Gastrocnemius medialis (tissue), 4 donors: ENCODE measurements around the gene MAPKAPK5. TPM values are rescaled to one million over a fixed set of nuclear protein-coding genes. Genes with fewer than 3 reads are reported as not detected.
A peak's percentile ranks its signal among the peaks of the same experiment; 100 is the strongest.
"Not testable (repeated sequence)": the region's sequence is repeated elsewhere in the genome, so short reads cannot be mapped to it uniquely, and the experiment has no call there.

Source experiments
- ATAC-seq, 2 donors: fragments of 150-250 bp; one replicate each; pipeline ENCODE4 v1.9.1; 2016
- DNase-seq, 2 donors: peaks; one replicate each; pipeline ENCODE4 v3.0.0-alpha.2; 2019
- H3K27ac ChIP-seq, 4 donors: fragments of 200-600 bp; sonication (generic); 1 replicate in 1 of 4; 2 replicates in 3 of 4; pipeline ENCODE4 v1.5.1; 2016 to 2018; ENCODE audit warnings: mild to moderate bottlenecking in 2 of 4, moderate library complexity in 1 of 4
- H3K27me3 ChIP-seq, 3 donors: fragments of 200-600 bp; sonication (generic) in 2 of 3; 1 replicate in 1 of 3; 2 replicates in 2 of 3; pipeline versions ENCODE4 v1.5.1 to v1.6.0; 2016 to 2019; ENCODE audit warnings: mild to moderate bottlenecking in 1 of 3, moderate library complexity in 1 of 3
- H3K36me3 ChIP-seq, 2 donors: fragments of 200-600 bp; sonication (generic) in 1 of 2; one replicate each; pipeline ENCODE4 v1.5.1; 2017 to 2018
- H3K4me1 ChIP-seq, 2 donors: fragments of 200-600 bp; sonication (generic) in 1 of 2; one replicate each; pipeline ENCODE4 v1.5.1; 2016 to 2017; ENCODE audit warnings: mild to moderate bottlenecking in 2 of 2
- H3K4me3 ChIP-seq, 4 donors: fragments of 200-600 bp; sonication (generic) in 3 of 4; 1 replicate in 1 of 4; 2 replicates in 3 of 4; pipeline ENCODE4 v1.5.1; 2016 to 2019; ENCODE audit warnings: mild to moderate bottlenecking in 2 of 4
- H3K9me3 ChIP-seq, 3 donors: fragments of 200-600 bp; sonication (generic) in 2 of 3; 1 replicate in 1 of 3; 2 replicates in 2 of 3; pipeline ENCODE4 v1.5.1; 2016 to 2019
- CTCF ChIP-seq, 5 experiments: fragments of 450-650 bp in 3 of 5; fragments of 200-600 bp in 2 of 5; sonication (generic) in 2 of 5; IDR thresholded peaks in 4 of 5; conservative IDR thresholded peaks in 1 of 5; 1 replicate in 4 of 5; 2 replicates in 1 of 5; pipeline ENCODE4 v1.5.1; 2016 to 2019; ENCODE audit warnings: antibody characterized with exemption in 5 of 5, mild to moderate bottlenecking in 3 of 5, moderate library complexity in 3 of 5
- POLR2A ChIP-seq, 2 donors: fragments of 450-650 bp; IDR thresholded peaks; one replicate each; pipeline ENCODE4 v1.6.1; 2017; ENCODE audit warnings: antibody characterized with exemption in 2 of 2, mild to moderate bottlenecking in 2 of 2, moderate library complexity in 2 of 2
- in situ Hi-C, 4 donors: fragments of 200-750 bp; cut with MboI; loops; one replicate each; pipeline versions ENCODE4 v1.15.0 to v1.8.0; 2017; ENCODE audit warnings: low sequenced_read_pairs in 4 of 4
- intact Hi-C: fragments of 100-400 bp; cut with DNase I; formaldehyde crosslinking; loops from one replicate; pipeline ENCODE4 v1.15.1; 2023; ENCODE audit warnings: low total_unique reads
- total RNA-seq, 4 donors: library from RNA; depleted of rRNA; stranded (reverse); fragments of >200 nt; gene quantifications; one replicate each; pipeline versions ENCODE4 v1.1.0 to v1.2.3, GENCODE V29; 2016

The MAPKAPK5 gene
- total RNA-seq, 4 donors from 2014 or later: 32.3 to 57.8 (median 48.0) TPM

DNA sequence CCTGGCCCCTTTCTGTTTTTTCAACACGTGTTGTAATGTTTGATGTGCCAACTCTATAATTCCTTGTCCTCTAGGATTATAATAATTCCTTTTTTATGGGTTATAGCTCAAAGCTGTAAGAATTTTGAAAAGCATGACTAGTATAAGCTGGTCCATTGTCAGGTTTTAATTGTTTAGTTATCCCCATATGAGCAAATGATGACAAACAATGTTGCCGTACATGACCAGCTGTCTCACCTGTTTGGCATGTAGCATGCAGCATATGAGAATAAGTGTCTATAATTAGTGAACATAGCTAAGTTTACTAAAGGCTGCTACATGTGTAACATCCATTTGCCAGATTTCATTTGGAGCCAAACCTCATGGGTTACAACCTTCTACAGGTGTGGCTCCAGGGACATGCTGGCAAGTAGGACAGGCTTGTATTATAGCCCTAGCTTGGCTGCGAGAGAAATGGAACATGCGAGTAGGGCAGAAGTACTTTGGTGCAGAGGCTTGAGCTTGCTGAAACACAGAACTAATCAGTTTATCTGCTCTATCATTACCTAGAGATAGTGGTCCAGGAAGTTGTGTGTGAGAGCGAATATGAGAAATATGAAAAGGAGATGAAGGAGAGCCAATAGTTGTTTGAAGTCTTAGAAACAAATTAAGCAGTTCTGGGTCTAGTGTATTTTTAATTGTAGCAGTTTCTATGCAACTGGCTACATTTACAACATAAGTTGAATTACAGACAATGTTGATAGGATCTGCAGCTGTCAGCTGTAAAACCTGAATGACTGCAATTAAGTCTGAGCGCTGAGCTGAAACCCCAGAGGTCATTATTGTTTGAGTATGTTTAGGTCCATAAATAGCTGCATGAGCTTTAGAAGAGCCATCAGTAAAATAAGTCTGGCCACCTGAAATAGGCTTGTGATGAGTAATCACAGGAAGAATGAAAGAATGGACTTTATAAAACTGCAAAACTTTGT, 22.6 kb upstream of the MAPKAPK5 start:
- TF ChIP-seq POLR2A (IDR thresholded peaks at IDR 0.05) (no peak), CTCF (IDR thresholded peaks at IDR 0.05 in 4 of 5, conservative IDR thresholded peaks at IDR 0.05 in 1 of 5) (no peak)
- intact Hi-C loops: no loop called here
- H3K4me1 ChIP-seq: peaks cover 11 to 15% of the 10 kb centered on the region in 2 donors
- no peaks in the 10 kb centered on the region for H3K9me3 ChIP-seq
- in situ Hi-C loops: no loop called here
- no peaks in the 10 kb centered on the region for H3K36me3 ChIP-seq
- no peak overlapping the region for H3K27ac ChIP-seq
- no peak overlapping the region for H3K4me3 ChIP-seq
- ATAC-seq: no peak
- H3K27me3 ChIP-seq: no peaks in the 10 kb centered on the region
- DNase-seq: no peak

- H3K4me3 ChIP-seq, DNase-seq, ATAC-seq, H3K27ac ChIP-seq, H3K36me3 ChIP-seq, H3K9me3 ChIP-seq, in situ Hi-C loops, H3K27me3 ChIP-seq, intact Hi-C loops: not testable (repeated sequence)
- peaks cover 11 to 17% of the 10 kb centered on the region in 2 donors for H3K4me1 ChIP-seq
These were observed 21.2 kb upstream of the MAPKAPK5 start for GRCh38 chr12:111820828-111821227.

DNA sequence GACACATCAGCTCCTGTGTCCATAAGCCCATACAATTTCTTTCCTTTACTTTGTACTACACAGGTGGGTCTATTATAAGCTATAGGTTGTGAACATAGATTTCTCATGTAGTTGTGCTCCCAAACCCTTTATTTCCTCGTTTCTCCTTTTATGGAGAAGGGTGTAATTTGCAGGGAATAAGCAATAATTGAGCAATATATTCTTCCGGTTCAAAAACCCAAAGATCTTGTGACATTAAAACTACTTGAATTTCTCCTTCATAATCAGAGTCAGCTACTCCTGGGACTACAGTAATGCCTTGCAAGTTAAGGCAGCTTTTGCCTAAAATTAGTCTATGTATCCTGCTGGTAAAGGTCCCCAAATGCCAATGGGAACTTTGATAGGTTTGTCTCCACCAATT, 19.1 kb upstream of the MAPKAPK5 start:
- Histone ChIP-seq H3K9me3 (no peaks in the 10 kb centered on the region), H3K4me3 (no peak overlapping the region), H3K27me3 (no peaks in the 10 kb centered on the region), H3K4me1 (peaks cover 19 to 28% of the 10 kb centered on the region in 2 donors), H3K36me3 (no peaks in the 10 kb centered on the region), H3K27ac (no peak overlapping the region)
- intact Hi-C loops (no loop called here), in situ Hi-C loops (no loop called here)
- no peak for DNase-seq
- ATAC-seq: no peak
- TF ChIP-seq POLR2A (IDR thresholded peaks at IDR 0.05): no peak
- no peak for TF ChIP-seq CTCF (IDR thresholded peaks at IDR 0.05 in 4 of 5, conservative IDR thresholded peaks at IDR 0.05 in 1 of 5)

- no peak overlapping the region for H3K27ac ChIP-seq
- no peak for TF ChIP-seq POLR2A (IDR thresholded peaks at IDR 0.05)
- TF ChIP-seq CTCF (IDR thresholded peaks at IDR 0.05 in 4 of 5, conservative IDR thresholded peaks at IDR 0.05 in 1 of 5): no peak
- H3K9me3 ChIP-seq: no peaks in the 10 kb centered on the region
- H3K27me3 ChIP-seq: no peaks in the 10 kb centered on the region
- in situ Hi-C loops: no loop called here
- ATAC-seq (no peak), DNase-seq (no peak)
- no peak overlapping the region for H3K4me3 ChIP-seq
- H3K4me1 ChIP-seq: peaks cover 19 to 28% of the 10 kb centered on the region in 2 donors
- intact Hi-C loops: no loop called here
- H3K36me3 ChIP-seq: no peaks in the 10 kb centered on the region
These were observed 18.1 kb upstream of the MAPKAPK5 start for GRCh38 chr12:111823891-111824290.

- ATAC-seq, H3K36me3 ChIP-seq, H3K27me3 ChIP-seq, H3K27ac ChIP-seq, H3K9me3 ChIP-seq, DNase-seq, intact Hi-C loops, H3K4me3 ChIP-seq, in situ Hi-C loops: not testable (repeated sequence)
- peaks cover 19 to 24% of the 10 kb centered on the region in 2 donors for H3K4me1 ChIP-seq
- TF ChIP-seq CTCF (IDR thresholded peaks at IDR 0.05 in 4 of 5, conservative IDR thresholded peaks at IDR 0.05 in 1 of 5): peak in 2 of 5 experiments; percentile 13
These were observed 17.7 kb upstream of the MAPKAPK5 start for GRCh38 chr12:111824312-111824711.
